Loucy (cell line): ENCODE results near the gene SLC9A3.

Experiments used
- CTCF ChIP-seq: fragments of 200-600 bp; sonication (generic); conservative IDR thresholded peaks from 2 replicates; pipeline ENCODE4 v1.5.1; 2014; ENCODE audit warnings: mild to moderate bottlenecking, antibody characterized with exemption, low read length
- EZH2phosphoT487 ChIP-seq: fragments of 200-600 bp; IDR thresholded peaks from 2 replicates; pipeline ENCODE4 v1.6.1; 2018; ENCODE audit warnings: antibody characterized with exemption, mild to moderate bottlenecking, moderate library complexity, borderline replicate concordance

- TF ChIP-seq CTCF: no peak
- no peak for TF ChIP-seq EZH2phosphoT487
These were observed 7.8 kb downstream of the SLC9A3 start for GRCh38 chr5:516338-516925.
